Cardiac septum (tissue), 1 donor: ENCODE results near the gene IP6K3. TPM values are rescaled to one million over a fixed set of nuclear protein-coding genes. Genes with fewer than 3 reads are reported as not detected.
A peak's percentile ranks its signal among the peaks of the same experiment; 100 is the strongest.

Source experiments
- DNase-seq: peaks from one replicate; pipeline ENCODE4 v3.0.0-alpha.2; 2020; ENCODE audit warnings: low spot score
- intact Hi-C: fragments of 100-400 bp; cut with DNase I; formaldehyde crosslinking; loops from one replicate; pipeline ENCODE4 v1.14.0; 2022
- long read RNA-seq: library from polyadenylated mRNA; unstranded; transcript quantifications from one replicate; pipeline ENCODE4 v2.0.0, GENCODE V29; 2021
- total RNA-seq: library from RNA; stranded (reverse); fragmentation: NEBNext Ultra II Directional; extraction: Animal tissue kit (Norgen Biotek cat#: 25700); gene quantifications from one replicate; pipeline ENCODE4 v1.2.1, GENCODE V29; 2021
- donor health status: DM: no; HTN: no; CAD: no.

The IP6K3 gene
- 16.6 TPM for total RNA-seq
- long read RNA-seq, transcript IP6K3-201 (6 exons, 2,610 nt) = major isoform, 9 of 30 reads
- long read RNA-seq, partial matches to known transcripts = 12 of 30 reads
- long read RNA-seq, other reads (novel, unspliced or antisense) = 7 of 30 reads

- intact Hi-C loops = no loop called here
Observed at GRCh38 chr6:33746651-33747100, at the start of gene IP6K3. IP6K3 (minus strand) TSS chr6:33746905; CDS start chr6:33735476, 11,429 bp downstream.

GRCh38 chr6:33794910-33795623 lies 48.4 kb upstream of the IP6K3 start:
- intact Hi-C loops = no loop called here

More at GRCh38 chr6:33746651-33747100, at the start of gene IP6K3:
- peak; percentile 92 for DNase-seq

GRCh38 chr6:33792981-33793380 lies 46.3 kb upstream of the IP6K3 start:
- intact Hi-C loops = no loop called here
- DNase-seq = no peak

More at GRCh38 chr6:33794910-33795623, 48.4 kb upstream of the IP6K3 start:
- DNase-seq = no peak

- intact Hi-C loops = no loop called here
- DNase-seq = no peak
Observed at GRCh38 chr6:33791620-33792019, 44.9 kb upstream of the IP6K3 start.

- no peak for DNase-seq
Observed at GRCh38 chr6:33790910-33791309, 44.2 kb upstream of the IP6K3 start.

GRCh38 chr6:33790379-33790778 lies 43.7 kb upstream of the IP6K3 start:
- DNase-seq = no peak
- intact Hi-C loops = no loop called here

More at GRCh38 chr6:33790910-33791309, 44.2 kb upstream of the IP6K3 start:
- intact Hi-C loops = no loop called here

GRCh38 chr6:33789550-33789895 lies 42.8 kb upstream of the IP6K3 start:
- DNase-seq = no peak
- intact Hi-C loops = loop anchor here (5.0 kb wide), 1 partner anchor 638 kb away; the partner anchor contains the start of gene RPS10

- intact Hi-C loops = loop anchor here (5.0 kb wide), 1 partner anchor 638 kb away; the partner anchor contains the start of gene RPS10
- peak; percentile 98 for DNase-seq
Observed at GRCh38 chr6:33788694-33789549, 42.2 kb upstream of the IP6K3 start, which contains the start of gene LEMD2. LEMD2 (minus strand) TSS chr6:33789130; CDS start chr6:33789116, 14 bp downstream.

GRCh38 chr6:33787954-33788693 lies 41.4 kb upstream of the IP6K3 start:
- intact Hi-C loops = loop anchor here (5.0 kb wide), 1 partner anchor 639 kb away; the partner anchor contains the start of gene RPS10
- peak; percentile 91 for DNase-seq

GRCh38 chr6:33787346-33787953 lies 40.7 kb upstream of the IP6K3 start:
- no peak for DNase-seq
- intact Hi-C loops = loop anchor here (5.0 kb wide), 1 partner anchor 640 kb away; the partner anchor contains the start of gene RPS10

- no peak for DNase-seq
- intact Hi-C loops = loop anchor here (5.0 kb wide), 1 partner anchor 641 kb away; the partner anchor contains the start of gene RPS10
Observed at GRCh38 chr6:33786736-33787135, 40.0 kb upstream of the IP6K3 start.

GRCh38 chr6:33785778-33786177 lies 39.1 kb upstream of the IP6K3 start:
- DNase-seq = no peak
- intact Hi-C loops = loop anchor here (5.0 kb wide), 1 partner anchor 642 kb away; the partner anchor contains the start of gene RPS10

GRCh38 chr6:33784787-33785186 lies 38.1 kb upstream of the IP6K3 start:
- intact Hi-C loops = loop anchor here (5.0 kb wide), 1 partner anchor 643 kb away; the partner anchor contains the start of gene RPS10
- DNase-seq = no peak

GRCh38 chr6:33783781-33784520 lies 37.2 kb upstream of the IP6K3 start:
- intact Hi-C loops = no loop called here
- DNase-seq = no peak

GRCh38 chr6:33782561-33782960 lies 35.9 kb upstream of the IP6K3 start:
- no peak for DNase-seq
- intact Hi-C loops = no loop called here

GRCh38 chr6:33781131-33781975 lies 34.6 kb upstream of the IP6K3 start:
- no peak for DNase-seq
- intact Hi-C loops = no loop called here

- DNase-seq = no peak
- intact Hi-C loops = loop anchor here (10.0 kb wide), 1 partner anchor 275 kb away; no protein-coding TSS in a partner anchor
Observed at GRCh38 chr6:33779895-33780294, 33.2 kb upstream of the IP6K3 start.
